Left lung (tissue), 10 donors: ENCODE data around the gene SYCP3. TPM values are rescaled to one million over a fixed set of nuclear protein-coding genes. Genes with fewer than 3 reads are reported as not detected.

Source experiments
- ATAC-seq: fragments of 200-7000 bp; cut with Tn5 transposase; one replicate; pipeline ENCODE4 v1.9.1; 2020; ENCODE audit warnings: moderate library complexity
- DNase-seq, 4 donors: peaks; one replicate each; pipeline ENCODE4 v3.0.0-alpha.2; 2013 to 2020
- H3K27ac ChIP-seq, 2 donors: fragments of 200-600 bp; sonication (generic) in 1 of 2; one replicate each; pipeline versions ENCODE4 v1.5.0 to v1.8.0; 2020 to 2021
- H3K27me3 ChIP-seq, 2 donors: fragments of 200-600 bp; sonication (generic) in 1 of 2; one replicate each; pipeline versions ENCODE4 v1.5.0 to v1.8.0; 2020 to 2021
- H3K36me3 ChIP-seq, 2 donors: fragments of 200-600 bp; sonication (generic) in 1 of 2; one replicate each; pipeline versions ENCODE4 v1.5.0 to v1.8.0; 2020 to 2021
- H3K4me1 ChIP-seq, 2 donors: fragments of 200-600 bp; one replicate each; pipeline ENCODE4 v1.8.0; 2021
- H3K4me3 ChIP-seq, 2 donors: fragments of 200-600 bp; sonication (generic) in 1 of 2; one replicate each; pipeline versions ENCODE4 v1.5.0 to v1.8.0; 2020 to 2021; ENCODE audit warnings: mild to moderate bottlenecking in 1 of 2
- H3K9me3 ChIP-seq, 2 donors: fragments of 200-600 bp; sonication (generic) in 1 of 2; one replicate each; pipeline versions ENCODE4 v1.5.0 to v1.8.0; 2020 to 2021
- intact Hi-C, 2 donors: fragments of 100-400 bp; cut with DNase I; formaldehyde crosslinking; loops; one replicate each; pipeline versions ENCODE4 v1.11.2 to v1.14.2; 2022
- polyA plus RNA-seq, 6 donors: library from polyadenylated mRNA; unstranded; fragments of 120-200 nt; gene quantifications; one replicate each; pipeline ENCODE4 v1.2.1, GENCODE V29; 2013; ENCODE audit not compliant: insufficient read length in 6 of 6
- total RNA-seq, 2 donors: library from RNA; stranded (reverse); fragmentation: NEBNext Ultra II Directional; extraction: Animal tissue kit (Norgen Biotek cat#: 25700); gene quantifications; one replicate each; pipeline ENCODE4 v1.2.1, GENCODE V29; 2021
- TF ChIP-seq, protein P1 (sequence below), 2 donors: fragments of 200-600 bp; sonication (generic) in 1 of 2; IDR thresholded peaks; one replicate each; pipeline versions ENCODE4 v1.5.0 to v1.8.0; 2021; ENCODE audit warnings: antibody characterized with exemption in 2 of 2
- donor health status: DM: no; HTN: yes; CAD: no.
- donor health status: DM: no; HTN: no; CAD: no.

The SYCP3 gene
- total and polyA plus RNA-seq, 8 donors: 0.23 to 2.5 (median 1.2) TPM

GRCh38 chr12:101698800-101699347, 40.4 kb downstream of the SYCP3 start:
- Histone ChIP-seq H3K27me3 (no peaks in the 10 kb centered on the region), H3K27ac (peak overlapping the region; percentile 89 to 90), H3K9me3 (no peaks in the 10 kb centered on the region), H3K4me1 (peaks cover 23 to 61% of the 10 kb centered on the region in 2 donors), H3K4me3 (peak overlapping the region; percentile 72 to 95), H3K36me3 (no peaks in the 10 kb centered on the region)
- DNase-seq (peak in 1 of 4 donors; percentile 11), ATAC-seq (peak; percentile 7)
- TF ChIP-seq, protein P1, sequence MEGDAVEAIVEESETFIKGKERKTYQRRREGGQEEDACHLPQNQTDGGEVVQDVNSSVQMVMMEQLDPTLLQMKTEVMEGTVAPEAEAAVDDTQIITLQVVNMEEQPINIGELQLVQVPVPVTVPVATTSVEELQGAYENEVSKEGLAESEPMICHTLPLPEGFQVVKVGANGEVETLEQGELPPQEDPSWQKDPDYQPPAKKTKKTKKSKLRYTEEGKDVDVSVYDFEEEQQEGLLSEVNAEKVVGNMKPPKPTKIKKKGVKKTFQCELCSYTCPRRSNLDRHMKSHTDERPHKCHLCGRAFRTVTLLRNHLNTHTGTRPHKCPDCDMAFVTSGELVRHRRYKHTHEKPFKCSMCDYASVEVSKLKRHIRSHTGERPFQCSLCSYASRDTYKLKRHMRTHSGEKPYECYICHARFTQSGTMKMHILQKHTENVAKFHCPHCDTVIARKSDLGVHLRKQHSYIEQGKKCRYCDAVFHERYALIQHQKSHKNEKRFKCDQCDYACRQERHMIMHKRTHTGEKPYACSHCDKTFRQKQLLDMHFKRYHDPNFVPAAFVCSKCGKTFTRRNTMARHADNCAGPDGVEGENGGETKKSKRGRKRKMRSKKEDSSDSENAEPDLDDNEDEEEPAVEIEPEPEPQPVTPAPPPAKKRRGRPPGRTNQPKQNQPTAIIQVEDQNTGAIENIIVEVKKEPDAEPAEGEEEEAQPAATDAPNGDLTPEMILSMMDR (IDR thresholded peaks at IDR 0.05): no peak
- intact Hi-C loops: no loop called here

GRCh38 chr12:101697930-101698799, 41.1 kb downstream of the SYCP3 start:
- peak; percentile 57 for ATAC-seq
- Histone ChIP-seq H3K27ac (peak overlapping the region; percentile 89 to 90), H3K27me3 (no peaks in the 10 kb centered on the region), H3K4me3 (peak overlapping the region; percentile 72 to 95), H3K4me1 (peaks cover 23 to 58% of the 10 kb centered on the region in 2 donors), H3K9me3 (no peaks in the 10 kb centered on the region), H3K36me3 (no peaks in the 10 kb centered on the region)
- intact Hi-C loops: no loop called here
- peak; percentile 22 to 89 (median 46) for DNase-seq
- TF ChIP-seq, protein P1 (IDR thresholded peaks at IDR 0.05): no peak

- intact Hi-C loops: no loop called here
- Histone ChIP-seq H3K36me3 (no peaks in the 10 kb centered on the region), H3K4me3 (peak within 1 kb of the TSS; percentile 72 to 95), H3K9me3 (no peaks in the 10 kb centered on the region), H3K27me3 (no peaks in the 10 kb centered on the region), H3K27ac (peak within 1 kb of the TSS; percentile 89 to 90), H3K4me1 (peaks cover 23 to 53% of the 10 kb centered on the region in 2 donors)
- TF ChIP-seq, protein P1 (IDR thresholded peaks at IDR 0.05): no peak
- ATAC-seq: peak; percentile 78
- peak; percentile 38 to 94 (median 63) for DNase-seq
These were observed 41.9 kb downstream of the SYCP3 start, which contains the start of gene CHPT1 for GRCh38 chr12:101697197-101697929. CHPT1 (plus strand) TSS chr12:101697640; CDS start chr12:101697862, 222 bp downstream.

- ATAC-seq: peak; percentile 47
- TF ChIP-seq, protein P1 (IDR thresholded peaks at IDR 0.05): no peak
These were observed 42.7 kb downstream of the SYCP3 start for GRCh38 chr12:101696251-101697196.

More at GRCh38 chr12:101696251-101697196, 42.7 kb downstream of the SYCP3 start:
- Histone ChIP-seq H3K27me3 (no peaks in the 10 kb centered on the region), H3K27ac (peak overlapping the region; percentile 89 to 90), H3K4me3 (peak overlapping the region; percentile 72 to 95), H3K36me3 (no peaks in the 10 kb centered on the region), H3K4me1 (peaks cover 23 to 49% of the 10 kb centered on the region in 2 donors), H3K9me3 (no peaks in the 10 kb centered on the region)
- DNase-seq: peak in 3 of 4 donors; percentile 26 to 45 (median 42)
- intact Hi-C loops: no loop called here
